ENCODE results near the gene PKN2.

GRCh38 chr1:88698140-88698539, 14.1 kb downstream of the PKN2 start:
- TF ChIP-seq CTCF (conservative IDR thresholded peaks at IDR 0.05 in 1 of 2, IDR thresholded peaks at IDR 0.05 in 1 of 2; ENCODE audit: low read depth in 1 of 2, low read length in 2 of 2) (no peak), EZH2 (IDR thresholded peaks at IDR 0.05; ENCODE audit: low read length, missing control alignments) (no peak)

All from fibroblast of lung (primary cell).